GM12878 (cell line): Measurements from ENCODE around the gene PCAT6. TPM values are rescaled to one million over a fixed set of nuclear protein-coding genes. Genes with fewer than 3 reads are reported as not detected.

ENCODE experiments used
- CREM ChIP-seq: IDR thresholded peaks from 2 replicates; pipeline ENCODE4 v1.6.1; 2014; ENCODE audit warnings: antibody characterized with exemption, low read depth
- EGR1 ChIP-seq, 2 experiments: IDR thresholded peaks; 1 replicate in 1 of 2; 2 replicates in 1 of 2; pipeline ENCODE4 v1.6.1; 2011 to 2012; ENCODE audit warnings: low read depth in 2 of 2, low read length in 2 of 2, borderline replicate concordance in 1 of 2, mild to moderate bottlenecking in 1 of 2, moderate library complexity in 1 of 2
- EP300 ChIP-seq, 2 experiments: fragments of 150-350 bp in 1 of 2; IDR thresholded peaks; 2 replicates each; pipeline ENCODE4 v1.6.1; 2011 to 2012; ENCODE audit warnings: low read depth in 2 of 2, low read length in 2 of 2, borderline replicate concordance in 1 of 2, improper control_type of control experiment in 1 of 2, inconsistent platforms in 1 of 2; ENCODE audit not compliant: control insufficient read depth in 1 of 2
- NFXL1 ChIP-seq: fragments of 450-650 bp; IDR thresholded peaks from 2 replicates; pipeline ENCODE4 v1.6.1; 2017; ENCODE audit warnings: antibody characterized with exemption, mild to moderate bottlenecking, borderline replicate concordance
- REST ChIP-seq: IDR thresholded peaks from 2 replicates; pipeline ENCODE4 v1.6.1; 2012; ENCODE audit warnings: mild to moderate bottlenecking, low read depth, low read length
- SIX5 ChIP-seq: IDR thresholded peaks from 2 replicates; pipeline ENCODE4 v1.6.1; 2011; ENCODE audit warnings: mild to moderate bottlenecking, low read depth, low read length, moderate library complexity; ENCODE audit not compliant: severe bottlenecking
- SRF ChIP-seq, 2 experiments: IDR thresholded peaks; 2 replicates each; pipeline ENCODE4 v1.6.1; 2011; ENCODE audit warnings: low read depth in 2 of 2, low read length in 2 of 2, mild to moderate bottlenecking in 1 of 2, moderate library complexity in 1 of 2
- SUPT20H ChIP-seq: IDR thresholded peaks from 2 replicates; pipeline ENCODE4 v1.6.1; 2011; ENCODE audit warnings: low read depth, mild to moderate bottlenecking, low read length, moderate library complexity, borderline replicate concordance; ENCODE audit not compliant: control insufficient read depth
- polyA plus RNA-seq, 11 experiments: library from polyadenylated mRNA; depleted of rRNA in 4 of 11; unstranded in 6 of 11; stranded (reverse) in 5 of 11; fragments of >200 nt; fragmentation: Nextera tagmentation in 4 of 11; fragmentation: Illumina TruSeq in 1 of 11; extraction: Ambion mirVana in 4 of 11; extraction: Trizol in 1 of 11; gene quantifications; 1 replicate in 1 of 11; 2 replicates in 10 of 11; pipeline versions ENCODE4 v1.2.1 to v1.2.3, GENCODE V29; 2011 to 2016; ENCODE audit warnings: inconsistent platforms in 2 of 11, missing spikeins in 2 of 11, low read depth in 1 of 11
- total RNA-seq, 4 experiments: library from RNA; depleted of rRNA in 3 of 4; stranded (reverse); fragments of >200 nt in 3 of 4; fragmentation: Illumina TruSeq in 1 of 4; extraction: Trizol in 1 of 4; gene quantifications; 2 replicates each; pipeline versions ENCODE4 v1.2.1 to v1.2.3, GENCODE V29; 2013 to 2021

The PCAT6 gene
- total and polyA plus RNA-seq, 10 of the 15 experiments (the other 5 are each of a cell fraction or from before 2014, with no cell fraction given): 0.16 to 0.83 (median 0.48) TPM; not detected in 4

- no peak for TF ChIP-seq REST
- TF ChIP-seq SRF (IDR thresholded peaks at IDR 0.05; ENCODE audit: low read depth in 2 of 2, low read length in 2 of 2): no peak
- TF ChIP-seq SUPT20H: no peak
- no peak for TF ChIP-seq EGR1 (IDR thresholded peaks at IDR 0.05; ENCODE audit: borderline replicate concordance in 1 of 2, low read depth in 2 of 2, low read length in 2 of 2)
- no peak for TF ChIP-seq SIX5
- no peak for TF ChIP-seq NFXL1
- no peak for TF ChIP-seq EP300 (IDR thresholded peaks at IDR 0.05; ENCODE audit: borderline replicate concordance in 1 of 2, control insufficient read depth in 1 of 2, low read depth in 2 of 2, low read length in 2 of 2)
- no peak for TF ChIP-seq CREM
Observed at GRCh38 chr1:202810193-202810614, 550 bp upstream of the PCAT6 start (continued).
